Skeletal muscle tissue (tissue), 4 donors: ENCODE data around the gene SULT6B1. TPM values are rescaled to one million over a fixed set of nuclear protein-coding genes. Genes with fewer than 3 reads are reported as not detected.
"Not testable (repeated sequence)": the region's sequence is repeated elsewhere in the genome, so short reads cannot be mapped to it uniquely, and the experiment has no call there.

Experiments used
- H3K27ac ChIP-seq: one replicate; pipeline ENCODE4 v1.7.0; 2013; ENCODE audit warnings: mild to moderate bottlenecking, low read depth, low read length, inconsistent platforms
- H3K27me3 ChIP-seq, 3 donors: one replicate each; pipeline ENCODE4 v1.7.0; 2013; ENCODE audit warnings: low read length in 3 of 3; ENCODE audit not compliant: control insufficient read depth in 3 of 3, insufficient read depth in 3 of 3
- H3K36me3 ChIP-seq, 3 donors: one replicate each; pipeline ENCODE4 v1.7.0; 2013; ENCODE audit warnings: low read length in 3 of 3; ENCODE audit not compliant: control insufficient read depth in 3 of 3, insufficient read depth in 3 of 3
- H3K4me1 ChIP-seq, 3 donors: one replicate each; pipeline ENCODE4 v1.7.0; 2013; ENCODE audit warnings: low read length in 3 of 3, mild to moderate bottlenecking in 3 of 3; ENCODE audit not compliant: control insufficient read depth in 3 of 3, insufficient read depth in 3 of 3
- H3K4me3 ChIP-seq, 3 donors: one replicate each; pipeline ENCODE4 v1.7.0; 2013; ENCODE audit warnings: low read length in 3 of 3
- H3K9ac ChIP-seq, 3 donors: one replicate each; pipeline ENCODE4 v1.7.0; 2013; ENCODE audit warnings: low read length in 3 of 3, mild to moderate bottlenecking in 3 of 3, moderate library complexity in 2 of 3, low read depth in 1 of 3
- H3K9me3 ChIP-seq, 3 donors: one replicate each; pipeline ENCODE4 v1.7.0; 2013; ENCODE audit warnings: low read length in 3 of 3; ENCODE audit not compliant: control insufficient read depth in 3 of 3
- total RNA-seq: library from RNA; depleted of rRNA; stranded (reverse); fragments of >200 nt; gene quantifications from one replicate; pipeline ENCODE4 v1.2.3, GENCODE V29; 2014
- donor health status: Osteomylitis.

The SULT6B1 gene
- total RNA-seq, 1 donor from 2014 or later = not detected

- Histone ChIP-seq H3K27ac (no peak overlapping the region), H3K4me1 (no peaks in the 10 kb centered on the region), H3K36me3 (peaks cover 28 to 59% (median 48%) of the 10 kb centered on the region in 3 donors), H3K4me3 (no peak overlapping the region), H3K9me3 (no peaks in the 10 kb centered on the region), H3K27me3 (no peaks in the 10 kb centered on the region), H3K9ac (no peak overlapping the region)
Observed at GRCh38 chr2:37219046-37219445, 30.6 kb upstream of the SULT6B1 start.

- H3K9ac ChIP-seq = no peak overlapping the region
- peaks cover 27 to 63% (median 57%) of the 10 kb centered on the region in 3 donors for H3K36me3 ChIP-seq
- no peak overlapping the region for H3K27ac ChIP-seq
- H3K27me3 ChIP-seq = no peaks in the 10 kb centered on the region
- no peaks in the 10 kb centered on the region for H3K9me3 ChIP-seq
- no peak overlapping the region for H3K4me3 ChIP-seq
- no peaks in the 10 kb centered on the region for H3K4me1 ChIP-seq
Observed at GRCh38 chr2:37215250-37215649, 26.8 kb upstream of the SULT6B1 start.

GRCh38 chr2:37211939-37212338 lies 23.5 kb upstream of the SULT6B1 start:
- H3K36me3 ChIP-seq = peaks cover 30 to 68% (median 68%) of the 10 kb centered on the region in 3 donors
- no peak overlapping the region for H3K27ac ChIP-seq
- no peaks in the 10 kb centered on the region for H3K9me3 ChIP-seq
- no peak overlapping the region for H3K9ac ChIP-seq
- H3K4me3 ChIP-seq = no peak overlapping the region
- H3K27me3 ChIP-seq = no peaks in the 10 kb centered on the region
- no peaks in the 10 kb centered on the region for H3K4me1 ChIP-seq

GRCh38 chr2:37211212-37211611 lies 22.7 kb upstream of the SULT6B1 start:
- Histone ChIP-seq H3K9me3 (no peaks in the 10 kb centered on the region), H3K36me3 (peaks cover 26 to 69% (median 68%) of the 10 kb centered on the region in 3 donors), H3K4me3 (no peak overlapping the region), H3K4me1 (no peaks in the 10 kb centered on the region), H3K27me3 (no peaks in the 10 kb centered on the region), H3K27ac (no peak overlapping the region), H3K9ac (no peak overlapping the region)

GRCh38 chr2:37206760-37207159 lies 18.3 kb upstream of the SULT6B1 start:
- not testable (repeated sequence) for H3K9me3 ChIP-seq, H3K9ac ChIP-seq, H3K27ac ChIP-seq, H3K27me3 ChIP-seq, H3K4me1 ChIP-seq, H3K4me3 ChIP-seq
- H3K36me3 ChIP-seq = peaks cover 31 to 68% (median 54%) of the 10 kb centered on the region in 3 donors

GRCh38 chr2:37205689-37206341 lies 17.3 kb upstream of the SULT6B1 start:
- H3K9me3 ChIP-seq = peaks cover 0 to 3% (median 0%) of the 10 kb centered on the region in 3 donors
- H3K4me1 ChIP-seq = no peaks in the 10 kb centered on the region
- H3K27ac ChIP-seq = no peak overlapping the region
- H3K4me3 ChIP-seq = no peak overlapping the region
- H3K36me3 ChIP-seq = peaks cover 27 to 66% (median 47%) of the 10 kb centered on the region in 3 donors
- H3K9ac ChIP-seq = no peak overlapping the region
- H3K27me3 ChIP-seq = no peaks in the 10 kb centered on the region

GRCh38 chr2:37205071-37205661 lies 16.7 kb upstream of the SULT6B1 start:
- H3K4me1 ChIP-seq, H3K27ac ChIP-seq, H3K27me3 ChIP-seq, H3K9me3 ChIP-seq, H3K9ac ChIP-seq, H3K4me3 ChIP-seq: not testable (repeated sequence)
- peaks cover 23 to 66% (median 42%) of the 10 kb centered on the region in 3 donors for H3K36me3 ChIP-seq

GRCh38 chr2:37203708-37204107 lies 15.2 kb upstream of the SULT6B1 start:
- no peak overlapping the region for H3K9ac ChIP-seq
- peaks cover 17 to 52% (median 29%) of the 10 kb centered on the region in 3 donors for H3K36me3 ChIP-seq
- no peaks in the 10 kb centered on the region for H3K4me1 ChIP-seq
- no peak overlapping the region for H3K4me3 ChIP-seq
- no peaks in the 10 kb centered on the region for H3K27me3 ChIP-seq
- peaks cover 0 to 3% (median 0%) of the 10 kb centered on the region in 3 donors for H3K9me3 ChIP-seq
- H3K27ac ChIP-seq = no peak overlapping the region

GRCh38 chr2:37201766-37202165 lies 13.3 kb upstream of the SULT6B1 start:
- Histone ChIP-seq H3K4me1 (peaks cover 5 to 10% (median 8%) of the 10 kb centered on the region in 3 donors), H3K9me3 (peaks cover 0 to 3% (median 0%) of the 10 kb centered on the region in 3 donors), H3K27ac (no peak overlapping the region), H3K36me3 (peaks cover 17 to 43% (median 24%) of the 10 kb centered on the region in 3 donors), H3K4me3 (no peak overlapping the region), H3K9ac (no peak overlapping the region), H3K27me3 (no peaks in the 10 kb centered on the region)

GRCh38 chr2:37201208-37201607 lies 12.7 kb upstream of the SULT6B1 start:
- H3K9ac ChIP-seq = no peak overlapping the region
- peaks cover 0 to 3% (median 0%) of the 10 kb centered on the region in 3 donors for H3K9me3 ChIP-seq
- peaks cover 16 to 38% (median 19%) of the 10 kb centered on the region in 3 donors for H3K36me3 ChIP-seq
- H3K4me3 ChIP-seq = no peak overlapping the region
- H3K27ac ChIP-seq = no peak overlapping the region
- H3K4me1 ChIP-seq = peaks cover 7 to 10% (median 8%) of the 10 kb centered on the region in 3 donors
- no peaks in the 10 kb centered on the region for H3K27me3 ChIP-seq
